ENCODE measurements around the gene SPTBN4.
"Not testable (repeated sequence)": the region's sequence is repeated elsewhere in the genome, so short reads cannot be mapped to it uniquely, and the experiment has no call there.

SPTBN4 gene

DNA sequence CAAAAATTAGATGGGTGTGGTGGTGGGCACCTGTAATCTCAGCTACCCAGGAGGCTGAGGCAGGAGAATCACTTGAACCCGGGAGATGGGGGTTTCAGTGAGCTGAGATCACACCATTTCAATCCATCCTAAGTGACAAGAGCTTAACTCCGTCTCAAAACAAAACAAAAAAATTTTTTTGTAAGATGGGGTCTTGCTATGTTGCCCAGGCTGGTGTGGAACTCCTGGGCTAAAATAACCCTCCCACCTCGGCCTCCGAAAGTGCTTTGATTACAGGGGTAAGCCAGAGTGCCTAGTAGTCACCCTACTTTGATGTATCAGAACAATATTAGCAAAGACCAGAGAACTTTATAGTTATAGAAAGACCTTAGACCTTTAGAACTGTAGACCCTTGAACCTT lies 7.9 kb downstream of the SPTBN4 start:
- no peak for DNase-seq
- H3K27me3 ChIP-seq (ENCODE audit: insufficient read depth, low read depth, severe bottlenecking): no peaks in the 10 kb centered on the region
- TF ChIP-seq, protein P1, sequence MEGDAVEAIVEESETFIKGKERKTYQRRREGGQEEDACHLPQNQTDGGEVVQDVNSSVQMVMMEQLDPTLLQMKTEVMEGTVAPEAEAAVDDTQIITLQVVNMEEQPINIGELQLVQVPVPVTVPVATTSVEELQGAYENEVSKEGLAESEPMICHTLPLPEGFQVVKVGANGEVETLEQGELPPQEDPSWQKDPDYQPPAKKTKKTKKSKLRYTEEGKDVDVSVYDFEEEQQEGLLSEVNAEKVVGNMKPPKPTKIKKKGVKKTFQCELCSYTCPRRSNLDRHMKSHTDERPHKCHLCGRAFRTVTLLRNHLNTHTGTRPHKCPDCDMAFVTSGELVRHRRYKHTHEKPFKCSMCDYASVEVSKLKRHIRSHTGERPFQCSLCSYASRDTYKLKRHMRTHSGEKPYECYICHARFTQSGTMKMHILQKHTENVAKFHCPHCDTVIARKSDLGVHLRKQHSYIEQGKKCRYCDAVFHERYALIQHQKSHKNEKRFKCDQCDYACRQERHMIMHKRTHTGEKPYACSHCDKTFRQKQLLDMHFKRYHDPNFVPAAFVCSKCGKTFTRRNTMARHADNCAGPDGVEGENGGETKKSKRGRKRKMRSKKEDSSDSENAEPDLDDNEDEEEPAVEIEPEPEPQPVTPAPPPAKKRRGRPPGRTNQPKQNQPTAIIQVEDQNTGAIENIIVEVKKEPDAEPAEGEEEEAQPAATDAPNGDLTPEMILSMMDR (IDR thresholded peaks at IDR 0.05; ENCODE audit: low read depth, low read length): no peak
- no peaks in the 10 kb centered on the region for H3K36me3 ChIP-seq
- H3K9me3 ChIP-seq (ENCODE audit: severe bottlenecking): no peaks in the 10 kb centered on the region
- no peak overlapping the region for H3K4me3 ChIP-seq (ENCODE audit: low read depth, low read length)
- H3K27ac ChIP-seq: no peak overlapping the region

DNA sequence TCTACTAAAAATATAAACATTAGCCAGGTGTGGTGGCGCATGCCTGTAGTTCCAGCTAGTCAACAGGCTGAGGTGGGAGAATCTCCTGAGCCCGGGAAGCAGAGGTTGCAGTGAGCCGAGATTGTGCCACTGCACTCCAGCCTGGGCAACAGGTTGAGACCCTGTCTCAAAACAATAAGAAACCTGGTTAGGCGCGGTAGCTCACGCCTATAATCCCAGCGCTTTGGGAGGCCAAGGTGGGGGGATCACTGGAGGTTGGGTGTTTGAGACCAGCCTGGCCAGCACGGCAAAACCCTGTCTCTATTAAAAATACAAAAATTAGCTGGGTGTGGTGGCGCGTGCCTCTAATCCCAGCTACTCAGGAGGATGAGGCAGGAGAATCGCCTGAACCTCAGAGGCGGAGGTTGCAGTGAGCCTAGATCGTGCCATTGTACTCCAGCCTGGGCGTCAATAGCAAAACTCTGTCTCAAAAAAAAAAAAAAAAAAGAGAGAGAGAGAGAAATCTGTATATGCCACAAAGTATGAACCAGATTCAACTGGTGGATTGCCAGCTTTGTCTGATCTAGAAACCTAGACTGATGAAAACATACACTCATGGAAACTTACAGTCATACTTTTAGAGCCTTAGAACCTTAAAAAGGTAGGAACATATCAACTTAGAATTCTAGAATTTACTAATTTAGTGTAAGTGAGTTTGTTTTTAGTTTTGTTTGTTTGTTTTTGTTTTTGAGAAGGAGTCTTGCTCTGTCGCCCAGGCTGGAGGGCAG lies 9.3 kb downstream of the SPTBN4 start:
- H3K9me3 ChIP-seq (ENCODE audit: severe bottlenecking): not testable (repeated sequence)

DNA sequence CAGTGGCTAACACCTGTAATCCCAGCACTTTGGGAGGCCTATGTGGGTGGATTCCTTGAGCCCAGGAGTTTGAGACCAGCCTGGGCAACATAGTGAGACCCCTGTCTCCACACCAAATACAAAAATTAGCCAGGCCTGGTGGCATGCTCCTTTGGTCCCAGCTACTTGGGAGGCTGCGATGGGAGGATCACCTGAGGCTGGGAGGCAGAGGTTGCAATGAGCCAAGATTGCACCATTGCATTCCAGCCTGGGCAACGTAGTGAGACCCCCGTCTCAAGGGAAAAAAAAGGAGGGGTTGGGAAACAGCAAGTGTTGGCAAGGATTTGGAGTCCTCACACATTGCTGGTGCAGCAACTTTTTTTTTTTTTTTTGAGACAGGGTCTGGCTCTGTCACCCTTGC lies 19.2 kb downstream of the SPTBN4 start:
- H3K27me3 ChIP-seq (ENCODE audit: insufficient read depth, low read depth, severe bottlenecking): no peaks in the 10 kb centered on the region
- no peaks in the 10 kb centered on the region for H3K9me3 ChIP-seq (ENCODE audit: severe bottlenecking)
- DNase-seq: no peak
- no peak overlapping the region for H3K27ac ChIP-seq
- H3K36me3 ChIP-seq: no peaks in the 10 kb centered on the region
- TF ChIP-seq, protein P1 (IDR thresholded peaks at IDR 0.05; ENCODE audit: low read depth, low read length): no peak
- H3K4me3 ChIP-seq (ENCODE audit: low read depth, low read length): no peak overlapping the region

More for the DNA sequence above, 9.3 kb downstream of the SPTBN4 start:
- not testable (repeated sequence) for H3K4me3 ChIP-seq (ENCODE audit: low read depth, low read length); H3K27ac ChIP-seq; H3K36me3 ChIP-seq; DNase-seq; H3K27me3 ChIP-seq (ENCODE audit: insufficient read depth, low read depth, severe bottlenecking)

DNA sequence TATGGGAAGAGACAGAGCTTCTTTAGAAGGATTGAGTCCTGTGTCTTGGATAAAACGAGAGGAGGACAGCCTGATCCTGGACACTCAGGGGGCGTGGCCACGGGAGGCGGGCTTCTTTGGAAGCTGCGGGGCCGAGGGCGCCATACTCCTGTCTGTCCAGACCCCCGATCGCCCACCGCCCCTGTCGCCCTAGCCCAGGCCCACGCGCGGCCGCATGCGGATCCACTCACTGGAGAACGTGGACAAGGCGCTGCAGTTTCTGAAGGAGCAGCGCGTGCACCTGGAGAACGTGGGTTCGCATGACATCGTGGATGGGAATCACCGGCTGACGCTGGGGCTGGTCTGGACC lies 23.1 kb downstream of the SPTBN4 start:
- Histone ChIP-seq H3K36me3 (no peaks in the 10 kb centered on the region), H3K27ac (no peak overlapping the region), H3K9me3 (ENCODE audit: severe bottlenecking) (no peaks in the 10 kb centered on the region), H3K4me3 (ENCODE audit: low read depth, low read length) (no peak overlapping the region), H3K27me3 (ENCODE audit: insufficient read depth, low read depth, severe bottlenecking) (no peaks in the 10 kb centered on the region)
- TF ChIP-seq, protein P1 (IDR thresholded peaks at IDR 0.05; ENCODE audit: low read depth, low read length): no peak
- no peak for DNase-seq

DNA sequence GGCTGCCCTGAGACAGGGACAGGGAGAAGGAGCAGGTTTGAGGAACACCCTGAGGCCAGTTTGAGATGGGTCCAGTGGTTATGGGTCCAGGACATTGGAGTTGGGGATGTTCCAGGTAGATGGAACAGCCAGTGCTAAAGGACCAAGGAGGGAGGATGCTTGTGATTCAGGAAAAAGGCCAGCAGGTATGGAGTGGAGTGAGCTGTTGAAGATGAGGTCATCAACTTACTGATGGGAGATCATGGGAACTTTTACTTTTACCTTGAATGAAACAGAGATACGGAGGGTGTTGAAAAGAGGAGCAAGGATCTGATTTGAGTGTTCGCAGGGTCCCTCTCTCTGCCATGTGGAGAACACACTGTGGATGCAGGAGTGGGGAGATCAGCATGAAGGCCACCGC lies 25.5 kb downstream of the SPTBN4 start:
- Histone ChIP-seq H3K36me3 (no peaks in the 10 kb centered on the region), H3K27ac (no peak overlapping the region), H3K27me3 (ENCODE audit: insufficient read depth, low read depth, severe bottlenecking) (no peaks in the 10 kb centered on the region), H3K4me3 (ENCODE audit: low read depth, low read length) (no peak overlapping the region), H3K9me3 (ENCODE audit: severe bottlenecking) (no peaks in the 10 kb centered on the region)
- TF ChIP-seq, protein P1 (IDR thresholded peaks at IDR 0.05; ENCODE audit: low read depth, low read length): no peak
- no peak for DNase-seq

DNA sequence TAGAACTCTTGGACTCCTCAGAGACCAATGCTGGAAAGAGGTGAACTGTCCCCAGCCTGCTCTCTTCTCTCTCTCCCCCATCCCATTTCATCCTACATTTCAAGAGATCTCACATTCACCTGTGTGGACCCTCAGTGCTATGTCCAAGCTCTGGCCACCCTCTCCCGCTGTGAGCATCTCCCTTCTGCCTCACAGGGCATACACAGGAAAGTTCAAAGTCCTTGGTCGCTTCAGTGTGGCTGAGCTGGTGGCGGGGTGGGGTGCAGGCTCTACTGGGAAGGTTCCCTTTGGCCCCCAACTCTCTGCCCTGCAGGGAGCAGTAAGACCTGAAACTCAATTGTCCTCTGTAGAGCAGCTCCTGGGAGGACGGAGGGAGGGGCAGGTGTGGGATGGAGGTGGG lies 27.0 kb downstream of the SPTBN4 start:
- no peaks in the 10 kb centered on the region for H3K27me3 ChIP-seq (ENCODE audit: insufficient read depth, low read depth, severe bottlenecking)
- H3K36me3 ChIP-seq: no peaks in the 10 kb centered on the region
- TF ChIP-seq, protein P1 (IDR thresholded peaks at IDR 0.05; ENCODE audit: low read depth, low read length): no peak
- no peaks in the 10 kb centered on the region for H3K9me3 ChIP-seq (ENCODE audit: severe bottlenecking)
- H3K4me3 ChIP-seq (ENCODE audit: low read depth, low read length): no peak overlapping the region
- no peak overlapping the region for H3K27ac ChIP-seq
- no peak for DNase-seq
